ENCODE measurements around the gene HRK. TPM values are rescaled to one million over a fixed set of nuclear protein-coding genes. Genes with fewer than 3 reads are reported as not detected.
"Not testable (repeated sequence)": the region's sequence is repeated elsewhere in the genome, so short reads cannot be mapped to it uniquely, and the experiment has no call there.

The HRK gene
- total RNA-seq, 2 donors from 2014 or later, result 0.08 TPM; not detected in 1

DNA sequence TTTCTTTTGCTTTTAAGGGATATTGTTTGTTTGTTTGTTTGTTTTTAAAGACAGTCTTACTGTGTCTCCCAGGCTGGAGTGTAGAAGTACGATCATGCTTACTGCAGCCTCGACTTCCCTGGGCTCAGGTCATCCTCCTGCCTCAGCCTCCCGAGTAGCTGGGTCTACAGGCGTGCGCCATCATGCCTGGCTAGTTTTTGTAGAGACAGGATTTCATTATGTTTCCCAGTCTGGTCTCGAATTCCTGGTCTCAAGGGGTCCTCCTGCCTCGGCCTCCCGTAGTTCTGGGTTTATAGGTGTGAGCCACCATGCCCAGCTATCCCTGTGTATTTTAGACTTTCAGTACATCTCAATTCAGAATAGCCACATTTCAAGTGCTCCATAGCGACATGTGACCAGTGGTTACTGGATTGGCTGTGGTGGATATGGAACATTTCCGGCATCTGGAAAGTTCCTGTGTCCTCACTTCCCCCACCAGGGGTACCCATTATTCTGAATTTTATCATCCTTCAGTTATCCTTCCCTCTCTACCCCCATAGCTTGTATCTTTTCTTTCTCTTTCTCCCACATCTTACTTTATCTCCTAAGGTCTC, 61.1 kb downstream of the HRK start:
- Histone ChIP-seq H3K4me1 (peaks cover 0 to 12% of the 10 kb centered on the region in 2 donors), H3K4me3 (no peak overlapping the region), H3K36me3 (no peaks in the 10 kb centered on the region), H3K9me3 (no peaks in the 10 kb centered on the region), H3K27ac (peak overlapping the region in 1 of 2 donors; percentile 96), H3K27me3 (no peaks in the 10 kb centered on the region)
- DNase-seq (ENCODE audit: low spot score), result no peak
- TF ChIP-seq, protein P1, sequence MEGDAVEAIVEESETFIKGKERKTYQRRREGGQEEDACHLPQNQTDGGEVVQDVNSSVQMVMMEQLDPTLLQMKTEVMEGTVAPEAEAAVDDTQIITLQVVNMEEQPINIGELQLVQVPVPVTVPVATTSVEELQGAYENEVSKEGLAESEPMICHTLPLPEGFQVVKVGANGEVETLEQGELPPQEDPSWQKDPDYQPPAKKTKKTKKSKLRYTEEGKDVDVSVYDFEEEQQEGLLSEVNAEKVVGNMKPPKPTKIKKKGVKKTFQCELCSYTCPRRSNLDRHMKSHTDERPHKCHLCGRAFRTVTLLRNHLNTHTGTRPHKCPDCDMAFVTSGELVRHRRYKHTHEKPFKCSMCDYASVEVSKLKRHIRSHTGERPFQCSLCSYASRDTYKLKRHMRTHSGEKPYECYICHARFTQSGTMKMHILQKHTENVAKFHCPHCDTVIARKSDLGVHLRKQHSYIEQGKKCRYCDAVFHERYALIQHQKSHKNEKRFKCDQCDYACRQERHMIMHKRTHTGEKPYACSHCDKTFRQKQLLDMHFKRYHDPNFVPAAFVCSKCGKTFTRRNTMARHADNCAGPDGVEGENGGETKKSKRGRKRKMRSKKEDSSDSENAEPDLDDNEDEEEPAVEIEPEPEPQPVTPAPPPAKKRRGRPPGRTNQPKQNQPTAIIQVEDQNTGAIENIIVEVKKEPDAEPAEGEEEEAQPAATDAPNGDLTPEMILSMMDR (IDR thresholded peaks at IDR 0.05), result no peak

- DNase-seq (ENCODE audit: low spot score), result peak; percentile 94
- peak overlapping the region; percentile 56 to 72 for H3K4me3 ChIP-seq
- no peaks in the 10 kb centered on the region for H3K9me3 ChIP-seq
- H3K27me3 ChIP-seq, result no peaks in the 10 kb centered on the region
- peaks cover 0 to 12% of the 10 kb centered on the region in 2 donors for H3K4me1 ChIP-seq
- no peaks in the 10 kb centered on the region for H3K36me3 ChIP-seq
- TF ChIP-seq, protein P1 (IDR thresholded peaks at IDR 0.05), result no peak
- peak overlapping the region; percentile 92 to 96 for H3K27ac ChIP-seq
Observed at GRCh38 chr12:116818948-116819832, 62.1 kb downstream of the HRK start.

- Histone ChIP-seq H3K9me3 (no peaks in the 10 kb centered on the region), H3K4me3 (peak overlapping the region; percentile 56 to 72), H3K36me3 (no peaks in the 10 kb centered on the region), H3K27me3 (no peaks in the 10 kb centered on the region), H3K27ac (peak overlapping the region; percentile 92 to 96), H3K4me1 (peaks cover 0 to 12% of the 10 kb centered on the region in 2 donors)
- peak; percentile 73 for DNase-seq (ENCODE audit: low spot score)
- TF ChIP-seq, protein P1 (IDR thresholded peaks at IDR 0.05), result no peak
Observed at GRCh38 chr12:116818341-116818856, 62.8 kb downstream of the HRK start.

GRCh38 chr12:116814766-116815165, 66.5 kb downstream of the HRK start:
- H3K27ac ChIP-seq; H3K36me3 ChIP-seq; H3K9me3 ChIP-seq; H3K27me3 ChIP-seq; H3K4me3 ChIP-seq; DNase-seq (ENCODE audit: low spot score): not testable (repeated sequence)
- peaks cover 0 to 12% of the 10 kb centered on the region in 2 donors for H3K4me1 ChIP-seq

DNA sequence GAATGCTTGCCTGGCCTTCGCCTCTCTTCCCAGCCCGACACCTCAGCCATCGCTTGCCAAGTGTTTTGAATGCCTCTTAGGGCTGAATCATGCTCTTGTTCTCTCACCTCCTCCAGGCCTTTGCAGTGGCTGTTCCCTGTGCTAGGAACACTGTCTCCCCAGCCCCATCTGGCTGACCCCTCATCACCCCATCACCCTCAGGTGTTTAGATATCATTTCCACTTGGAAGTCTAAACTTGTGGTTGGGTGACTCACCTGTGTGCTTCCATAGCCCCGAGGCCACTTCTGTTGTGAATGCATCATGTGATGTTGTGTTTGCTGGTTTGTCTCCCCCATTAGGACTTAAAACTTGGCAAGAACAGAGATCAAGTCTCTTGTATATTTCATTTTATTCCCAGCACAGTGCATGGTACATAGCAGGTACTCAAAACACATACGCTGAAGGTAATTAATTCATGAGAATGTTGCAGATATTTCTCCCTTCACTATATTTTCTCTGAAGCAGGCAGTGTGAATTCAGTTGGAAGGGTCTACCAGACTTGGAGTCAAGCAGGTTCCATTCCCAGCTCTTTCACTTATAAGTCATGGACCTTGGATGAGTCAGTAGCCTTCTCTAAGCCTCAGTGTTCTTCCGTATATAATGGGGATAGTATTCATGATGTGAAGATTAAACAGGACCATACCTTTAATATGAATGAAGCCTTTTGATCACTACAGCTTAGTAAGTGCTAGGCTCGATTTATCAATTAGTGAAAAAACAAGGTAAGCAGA, 67.8 kb downstream of the HRK start:
- Histone ChIP-seq H3K27me3 (no peaks in the 10 kb centered on the region), H3K4me3 (no peak overlapping the region), H3K27ac (no peak overlapping the region), H3K4me1 (peaks cover 0 to 6% of the 10 kb centered on the region in 2 donors), H3K9me3 (no peaks in the 10 kb centered on the region), H3K36me3 (no peaks in the 10 kb centered on the region)
- no peak for DNase-seq (ENCODE audit: low spot score)
- TF ChIP-seq, protein P1 (IDR thresholded peaks at IDR 0.05), result no peak

All from right atrium auricular region (tissue), 2 donors.